Progenitor cell of endocrine pancreas (in vitro differentiated cells): ENCODE data around the gene RPL38. TPM values are rescaled to one million over a fixed set of nuclear protein-coding genes. Genes with fewer than 3 reads are reported as not detected.

ENCODE experiments used
- DNase-seq: peaks from one replicate; pipeline ENCODE4 v3.0.0; 2021; ENCODE audit warnings: low spot score; ENCODE audit not compliant: unreplicated experiment
- H3K27ac Mint-ChIP-seq: 2 replicates; pipeline ENCODE4 v1.8.0; 2021; ENCODE audit warnings: mild to moderate bottlenecking, moderate library complexity, mixed read lengths
- H3K27me3 Mint-ChIP-seq: 2 replicates; pipeline ENCODE4 v1.8.0; 2021; ENCODE audit warnings: mixed read lengths
- H3K36me3 Mint-ChIP-seq: 2 replicates; pipeline ENCODE4 v1.8.0; 2022; ENCODE audit warnings: mixed read lengths; ENCODE audit not compliant: insufficient read depth
- H3K4me1 Mint-ChIP-seq: 2 replicates; pipeline ENCODE4 v1.8.0; 2021; ENCODE audit warnings: low read depth, mixed read lengths
- H3K4me3 Mint-ChIP-seq: 2 replicates; pipeline ENCODE4 v1.8.0; 2021; ENCODE audit warnings: low read depth, mild to moderate bottlenecking, moderate library complexity, mixed read lengths
- H3K9me3 Mint-ChIP-seq: 2 replicates; pipeline ENCODE4 v1.8.0; 2021; ENCODE audit warnings: low read depth, mixed read lengths
- total RNA-seq: library from RNA; stranded (reverse); gene quantifications from 2 replicates; pipeline ENCODE4 v1.2.1, GENCODE V29; 2021
- TF ChIP-seq, protein P1 (sequence below): fragments of 200-600 bp; sonication (generic); IDR thresholded peaks from one replicate; pipeline ENCODE4 v1.5.0; 2021; ENCODE audit warnings: antibody characterized with exemption, mild to moderate bottlenecking; ENCODE audit not compliant: unreplicated experiment

Gene RPL38
- total RNA-seq, 1 donor from 2014 or later = 798 TPM

DNA sequence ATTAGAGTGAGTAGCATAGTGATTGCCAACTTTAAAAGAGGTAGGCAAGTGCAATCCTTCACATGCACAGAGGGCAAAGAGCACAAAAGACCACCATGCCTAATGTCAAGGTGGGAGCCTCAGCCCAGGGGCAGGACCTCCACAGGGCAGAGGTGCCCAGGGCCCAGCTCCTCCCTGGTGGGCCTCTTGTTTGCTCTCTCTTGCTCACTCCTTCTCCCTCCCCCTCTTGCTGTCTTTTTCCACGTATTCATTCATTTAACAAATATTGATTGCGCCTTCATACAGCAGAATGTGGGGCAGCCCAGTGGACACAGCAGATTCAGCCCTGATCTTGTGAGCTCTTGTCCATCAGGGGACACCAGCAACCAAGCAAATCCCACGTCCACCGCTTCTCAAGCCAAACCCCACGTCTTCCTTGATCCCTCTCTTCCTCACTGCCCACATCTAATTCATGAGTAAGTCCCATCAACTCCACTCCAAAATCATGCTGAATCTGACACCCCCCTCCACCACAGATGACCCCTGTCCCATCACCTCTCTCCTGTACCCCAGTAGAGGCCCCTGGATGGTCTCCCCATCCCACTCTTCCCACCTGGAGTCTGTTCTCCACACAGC, 44.1 kb upstream of the RPL38 start:
- no peak for DNase-seq
- no peaks in the 10 kb centered on the region for H3K4me1 Mint-ChIP-seq
- H3K27me3 Mint-ChIP-seq = peaks cover under 1% of the 10 kb centered on the region

DNA sequence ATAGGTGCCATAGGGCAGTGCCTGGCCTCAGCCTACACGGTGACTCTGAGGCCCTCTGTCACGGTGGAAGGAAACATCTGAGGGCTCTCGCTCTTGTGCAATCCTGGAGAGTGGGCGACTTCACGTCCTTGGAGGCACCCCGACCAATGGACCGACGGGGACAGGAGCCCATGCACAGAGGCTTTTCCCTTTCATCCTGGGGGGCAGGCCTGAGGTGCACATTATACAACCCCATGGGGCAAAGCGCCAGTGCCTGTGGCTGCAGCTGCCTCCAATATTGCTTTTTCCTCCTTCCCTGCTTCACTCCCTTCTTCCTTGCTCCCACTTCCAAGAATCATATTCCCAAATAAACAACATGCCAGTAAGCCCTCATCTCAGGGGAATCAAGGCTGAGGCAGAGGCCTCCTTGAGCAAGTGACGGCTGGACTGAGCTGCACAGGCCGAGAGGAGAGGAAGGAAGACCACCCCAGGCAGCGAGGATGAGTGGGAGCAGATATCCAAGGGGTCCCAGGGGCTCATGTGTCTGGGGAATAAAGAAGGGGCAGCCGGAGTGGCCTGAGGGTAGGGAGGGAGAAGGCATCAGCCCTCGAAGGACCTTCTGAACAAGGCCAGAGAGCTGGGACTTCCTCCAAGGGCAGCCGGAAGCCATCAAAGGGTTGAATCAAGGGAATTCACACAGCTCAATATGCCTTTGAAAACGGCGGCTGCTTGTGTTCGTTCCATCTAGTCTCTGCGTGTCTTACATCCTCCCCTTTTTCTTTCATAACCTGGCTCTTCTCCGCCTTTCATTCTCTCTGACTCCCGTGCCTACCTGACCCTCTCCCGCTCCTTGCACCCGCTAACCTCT, 42.6 kb upstream of the RPL38 start:
- H3K27ac Mint-ChIP-seq = peak overlapping the region; percentile 9
- H3K9me3 Mint-ChIP-seq = no peaks in the 10 kb centered on the region
- TF ChIP-seq, protein P1, sequence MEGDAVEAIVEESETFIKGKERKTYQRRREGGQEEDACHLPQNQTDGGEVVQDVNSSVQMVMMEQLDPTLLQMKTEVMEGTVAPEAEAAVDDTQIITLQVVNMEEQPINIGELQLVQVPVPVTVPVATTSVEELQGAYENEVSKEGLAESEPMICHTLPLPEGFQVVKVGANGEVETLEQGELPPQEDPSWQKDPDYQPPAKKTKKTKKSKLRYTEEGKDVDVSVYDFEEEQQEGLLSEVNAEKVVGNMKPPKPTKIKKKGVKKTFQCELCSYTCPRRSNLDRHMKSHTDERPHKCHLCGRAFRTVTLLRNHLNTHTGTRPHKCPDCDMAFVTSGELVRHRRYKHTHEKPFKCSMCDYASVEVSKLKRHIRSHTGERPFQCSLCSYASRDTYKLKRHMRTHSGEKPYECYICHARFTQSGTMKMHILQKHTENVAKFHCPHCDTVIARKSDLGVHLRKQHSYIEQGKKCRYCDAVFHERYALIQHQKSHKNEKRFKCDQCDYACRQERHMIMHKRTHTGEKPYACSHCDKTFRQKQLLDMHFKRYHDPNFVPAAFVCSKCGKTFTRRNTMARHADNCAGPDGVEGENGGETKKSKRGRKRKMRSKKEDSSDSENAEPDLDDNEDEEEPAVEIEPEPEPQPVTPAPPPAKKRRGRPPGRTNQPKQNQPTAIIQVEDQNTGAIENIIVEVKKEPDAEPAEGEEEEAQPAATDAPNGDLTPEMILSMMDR = no peak
- H3K4me3 Mint-ChIP-seq = no peak overlapping the region
- no peaks in the 10 kb centered on the region for H3K4me1 Mint-ChIP-seq
- no peak for DNase-seq
- no peaks in the 10 kb centered on the region for H3K36me3 Mint-ChIP-seq
- no peaks in the 10 kb centered on the region for H3K27me3 Mint-ChIP-seq

More for the DNA sequence above, 44.1 kb upstream of the RPL38 start:
- Mint-ChIP-seq H3K4me3 (no peak overlapping the region), H3K36me3 (no peaks in the 10 kb centered on the region), H3K9me3 (no peaks in the 10 kb centered on the region), H3K27ac (no peak overlapping the region)
- TF ChIP-seq, protein P1 = no peak

DNA sequence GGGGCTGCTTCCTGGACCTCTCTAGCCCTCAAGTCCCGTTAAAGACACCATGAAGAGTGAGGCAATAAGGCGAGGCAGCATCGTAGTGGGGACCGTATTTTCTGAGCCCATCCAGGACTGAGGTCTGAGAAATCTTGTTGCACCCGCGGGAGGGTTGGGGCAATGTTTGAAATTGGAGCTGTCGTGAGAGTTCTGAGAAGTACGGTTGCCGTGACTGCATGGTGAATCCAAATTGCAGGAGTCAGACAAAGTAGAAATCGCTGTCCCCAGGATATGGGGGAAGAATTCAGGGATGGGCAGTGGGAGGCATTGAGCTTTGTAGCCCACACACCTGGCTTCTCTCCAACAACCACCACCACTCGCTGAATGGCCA, 42.0 kb upstream of the RPL38 start:
- Mint-ChIP-seq H3K4me1 (no peaks in the 10 kb centered on the region), H3K4me3 (no peak overlapping the region), H3K36me3 (no peaks in the 10 kb centered on the region), H3K9me3 (no peaks in the 10 kb centered on the region), H3K27me3 (no peaks in the 10 kb centered on the region), H3K27ac (peak overlapping the region; percentile 9)
- TF ChIP-seq, protein P1 = no peak
- DNase-seq = no peak

DNA sequence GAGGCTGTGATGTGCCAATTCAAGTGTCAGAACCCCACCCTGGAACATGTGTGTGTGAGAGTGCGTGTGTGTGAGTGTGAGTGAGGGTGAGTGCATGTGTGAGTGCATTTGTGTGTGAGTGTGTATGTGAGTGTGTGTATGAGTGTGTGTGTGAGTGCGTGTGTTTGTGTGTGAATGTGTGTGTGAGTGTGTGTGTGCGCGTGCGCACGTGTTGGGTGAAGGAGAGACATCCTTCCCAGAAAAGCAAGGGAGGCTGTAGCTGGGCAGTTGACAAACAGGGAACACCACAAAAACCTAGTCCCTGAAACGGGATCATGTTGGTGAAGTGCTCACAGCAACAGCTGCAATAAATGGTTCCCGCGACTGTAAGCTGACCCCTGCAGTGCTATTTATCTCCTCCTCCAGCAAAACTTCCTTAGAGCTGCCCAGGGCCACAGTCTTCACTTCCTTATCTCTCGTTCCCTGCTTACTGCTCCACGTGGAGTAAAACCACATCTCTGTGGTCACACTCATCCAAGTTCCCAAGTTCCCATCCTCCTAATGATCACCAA, 40.1 kb upstream of the RPL38 start:
- Mint-ChIP-seq H3K9me3 (peaks cover 14% of the 10 kb centered on the region), H3K4me3 (no peak overlapping the region), H3K4me1 (no peaks in the 10 kb centered on the region), H3K27me3 (no peaks in the 10 kb centered on the region), H3K27ac (no peak overlapping the region), H3K36me3 (no peaks in the 10 kb centered on the region)
- TF ChIP-seq, protein P1 = no peak
- DNase-seq = no peak

DNA sequence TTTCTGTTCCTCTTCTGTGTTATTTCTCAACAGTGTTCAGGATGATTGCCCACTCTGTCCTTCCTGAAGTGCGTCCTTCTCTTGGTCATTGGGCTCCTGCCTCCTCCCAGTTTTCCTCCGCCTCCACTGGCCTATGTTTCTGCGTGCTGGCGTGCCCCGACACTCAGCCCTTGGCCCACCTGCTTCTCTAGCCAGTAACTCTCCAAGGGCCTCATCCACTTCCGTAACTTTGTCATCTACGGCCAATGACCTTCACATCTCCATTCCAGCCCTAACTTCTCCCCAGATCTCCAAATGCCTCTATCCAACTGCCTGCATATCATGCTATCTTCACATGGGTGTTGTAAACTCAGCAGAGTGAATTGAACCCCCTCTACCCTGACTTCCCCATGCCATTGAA, 39.6 kb upstream of the RPL38 start:
- Mint-ChIP-seq H3K4me3 (no peak overlapping the region), H3K27ac (no peak overlapping the region), H3K27me3 (no peaks in the 10 kb centered on the region), H3K4me1 (no peaks in the 10 kb centered on the region), H3K36me3 (no peaks in the 10 kb centered on the region), H3K9me3 (peaks cover 14% of the 10 kb centered on the region)
- DNase-seq = no peak
- TF ChIP-seq, protein P1 = no peak
